IPS DF 19.7 (cell line): ENCODE measurements around the gene BMPR2.
"Not testable (repeated sequence)": the region's sequence is repeated elsewhere in the genome, so short reads cannot be mapped to it uniquely, and the experiment has no call there.

Experiments
- DNase-seq: peaks from one replicate; pipeline ENCODE4 v3.0.0-alpha.2; 2013; ENCODE audit warnings: low read depth, low spot score

The BMPR2 gene

DNA sequence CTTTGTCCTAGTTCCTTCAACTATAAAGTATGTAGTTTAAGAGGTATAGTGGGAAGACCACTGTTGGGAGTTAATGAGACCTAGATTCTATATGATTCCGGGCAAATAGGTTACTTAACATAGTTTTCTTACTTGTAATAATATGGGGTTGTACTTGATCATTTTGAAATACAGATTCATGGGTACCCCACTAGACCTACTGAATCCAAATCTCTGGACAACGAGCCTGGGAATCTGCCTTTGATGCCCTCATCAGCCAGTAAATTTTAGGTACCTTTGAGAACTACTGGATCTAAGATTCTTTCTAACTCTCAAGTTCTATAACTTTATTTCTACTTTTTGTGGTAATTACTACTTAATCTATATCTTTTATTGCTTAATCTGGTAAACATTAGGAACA lies 6.6 kb downstream of the BMPR2 start:
- no peak for DNase-seq

DNA sequence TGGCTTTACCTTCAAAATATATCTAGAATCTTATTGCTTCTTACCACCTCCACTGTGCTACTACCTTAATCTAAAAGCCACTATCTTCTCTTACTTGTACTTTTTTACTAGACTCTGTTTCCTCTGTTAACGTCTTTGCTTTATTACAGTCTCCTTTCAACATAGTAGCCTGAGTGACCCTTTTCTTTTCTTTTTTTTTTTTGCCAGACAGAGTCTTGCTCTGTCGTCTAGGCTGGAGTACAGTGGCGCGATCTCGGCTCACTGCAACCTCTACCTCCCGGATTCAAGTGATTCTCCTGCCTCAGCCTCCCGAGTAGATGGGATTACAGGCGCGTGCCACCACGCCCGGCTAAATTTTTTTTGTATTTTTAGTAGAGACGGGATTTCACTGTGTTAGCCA lies 10.4 kb downstream of the BMPR2 start:
- DNase-seq, result not testable (repeated sequence)

DNA sequence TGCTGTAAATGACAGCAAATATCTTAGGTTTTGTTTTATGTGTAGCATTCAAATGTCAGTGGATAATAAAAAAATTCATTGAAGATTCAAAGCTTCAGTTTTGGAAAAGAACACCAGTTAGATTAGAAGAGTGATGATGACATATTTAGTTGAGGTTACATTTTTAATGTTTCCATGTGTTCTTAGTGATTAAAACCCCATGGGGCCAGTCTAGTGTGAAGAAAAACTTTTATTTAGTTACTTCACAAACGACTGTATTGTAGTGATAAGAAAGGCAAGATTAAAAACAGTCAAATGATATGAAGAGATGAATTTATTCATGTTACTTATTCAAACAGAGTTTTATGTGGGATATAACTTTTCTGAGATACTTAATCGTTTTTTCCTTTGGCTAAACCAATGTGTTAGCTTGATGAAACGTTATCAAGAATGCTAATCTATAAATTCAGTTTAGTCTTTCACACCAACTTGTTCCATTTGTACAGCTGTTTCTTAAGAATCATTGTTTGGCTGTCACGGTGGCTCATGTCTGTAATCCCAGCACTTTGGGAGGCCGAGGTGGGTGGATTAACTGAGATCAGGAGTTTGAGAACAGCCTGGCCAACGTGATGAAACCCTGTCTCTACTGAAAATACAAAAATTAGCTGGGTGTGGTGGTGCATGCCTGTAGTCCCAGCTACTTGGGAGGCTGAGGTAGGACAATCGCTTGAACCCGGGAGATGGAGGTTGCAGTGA lies 11.6 kb downstream of the BMPR2 start:
- DNase-seq, result no peak

- no peak for DNase-seq
Observed at GRCh38 chr2:202400941-202401340, 24.8 kb downstream of the BMPR2 start.

DNA sequence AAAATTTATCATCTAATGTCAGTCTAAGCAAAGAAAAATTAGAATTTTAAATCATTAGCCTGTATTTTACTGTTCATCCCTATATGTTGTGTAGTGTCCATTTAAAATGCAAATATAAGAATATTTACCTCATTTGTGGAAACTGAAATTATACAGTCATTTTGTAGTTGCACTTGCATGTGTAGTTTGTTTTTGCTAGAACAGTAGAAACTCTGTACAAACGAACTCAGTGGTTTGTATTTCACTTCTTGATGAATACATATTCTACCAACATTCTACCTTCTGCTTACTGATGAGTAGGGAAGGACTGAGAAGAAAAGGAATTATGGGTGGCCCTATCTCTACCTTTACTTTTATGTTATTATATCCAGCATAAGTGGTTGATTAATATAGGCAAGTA lies 29.7 kb downstream of the BMPR2 start:
- DNase-seq, result no peak

DNA sequence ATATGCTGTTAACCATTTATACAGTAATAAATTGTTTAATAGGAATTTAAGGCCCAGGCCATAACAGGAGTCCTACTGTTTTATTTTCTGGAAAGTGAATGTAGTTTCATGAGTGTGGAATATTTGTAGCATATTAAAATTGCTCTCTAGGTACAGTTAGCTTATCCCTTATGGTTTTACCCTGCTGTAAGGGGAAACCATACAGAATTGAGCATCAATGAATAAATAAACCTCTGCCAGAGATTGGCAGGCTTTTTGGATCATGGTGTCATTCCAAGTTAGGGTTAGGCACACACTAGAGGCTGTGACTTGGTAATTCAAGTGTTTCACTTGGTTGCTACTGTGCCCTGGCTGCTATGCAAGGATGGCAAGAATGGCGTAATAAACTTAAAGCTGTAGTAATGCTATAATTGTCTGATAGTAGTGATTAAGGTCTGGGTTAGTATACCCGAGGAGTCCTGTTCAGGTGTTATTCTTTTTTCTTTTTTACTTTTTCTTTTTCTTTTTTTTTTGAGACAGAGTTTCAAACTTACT lies 30.4 kb downstream of the BMPR2 start:
- DNase-seq, result no peak

DNA sequence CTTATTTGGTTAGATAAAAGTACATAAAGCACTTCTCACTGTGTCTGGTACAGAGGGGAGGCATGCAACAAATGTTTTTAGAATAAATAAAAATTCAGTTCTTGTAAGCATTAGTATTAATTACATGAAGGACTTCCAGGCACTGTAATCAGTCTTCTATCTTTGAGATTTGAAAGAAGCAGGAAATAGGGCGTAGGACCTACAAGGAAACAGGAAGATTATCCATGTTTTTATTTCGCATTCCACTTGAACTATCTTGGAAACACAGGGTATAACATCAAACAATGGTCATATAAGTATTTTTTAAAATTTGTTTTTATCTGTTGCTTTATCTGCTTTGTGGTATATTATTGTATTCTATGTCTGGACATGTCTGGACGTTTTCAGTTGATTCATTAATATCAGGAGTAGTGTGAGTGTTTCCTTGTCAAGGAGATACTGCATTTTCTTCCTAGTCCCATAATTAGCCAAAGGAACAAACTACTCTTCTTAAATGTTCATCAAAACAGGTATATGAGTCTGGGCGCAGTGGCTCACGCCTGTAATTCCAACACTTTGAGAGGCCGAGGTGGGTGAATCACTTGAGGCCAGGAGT lies 32.5 kb downstream of the BMPR2 start:
- DNase-seq, result no peak

DNA sequence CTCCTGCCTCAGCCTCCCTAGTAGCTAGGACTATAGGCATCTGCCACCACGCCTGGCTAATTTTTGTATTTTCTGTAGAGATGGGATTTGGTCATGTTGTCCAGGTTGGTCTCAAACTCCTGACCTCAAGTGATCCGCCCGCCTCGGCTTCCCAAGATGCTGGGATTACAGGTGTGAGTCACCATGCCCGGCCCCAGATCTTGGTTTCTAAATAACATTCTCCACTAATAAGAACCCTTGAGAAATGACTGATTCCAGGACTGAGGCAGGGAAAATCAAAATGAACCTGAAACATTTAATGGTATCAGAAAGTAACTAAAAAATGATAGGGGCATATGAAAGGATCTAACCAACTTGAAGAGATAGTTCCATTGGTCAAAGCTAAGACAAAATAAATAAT lies 34.0 kb downstream of the BMPR2 start:
- no peak for DNase-seq

DNA sequence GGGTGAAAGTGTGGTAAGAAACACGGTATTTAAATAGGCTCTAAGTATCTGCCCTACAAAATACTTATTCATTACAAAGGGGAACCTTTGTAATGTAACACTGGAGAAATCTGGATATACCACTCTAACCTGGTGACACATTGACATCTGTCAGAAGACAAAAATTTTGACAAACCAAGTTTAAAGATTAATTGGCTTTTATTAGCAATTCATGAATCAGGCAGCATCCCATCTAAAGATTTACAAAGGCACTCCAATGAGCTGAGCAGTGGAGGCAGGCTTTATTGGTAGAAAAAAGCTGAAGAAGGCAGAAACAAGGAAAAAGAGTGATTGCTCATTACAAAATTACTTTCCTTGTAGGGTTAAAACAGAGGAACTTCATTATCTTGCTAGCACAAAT lies 35.0 kb downstream of the BMPR2 start:
- DNase-seq, result no peak

- no peak for DNase-seq
Observed at GRCh38 chr2:202418027-202418426, 41.9 kb downstream of the BMPR2 start.

- peak; percentile 2 for DNase-seq
Observed at GRCh38 chr2:202418511-202418910, 42.4 kb downstream of the BMPR2 start.

- DNase-seq, result no peak
Observed at GRCh38 chr2:202423139-202423538, 47.0 kb downstream of the BMPR2 start.

DNA sequence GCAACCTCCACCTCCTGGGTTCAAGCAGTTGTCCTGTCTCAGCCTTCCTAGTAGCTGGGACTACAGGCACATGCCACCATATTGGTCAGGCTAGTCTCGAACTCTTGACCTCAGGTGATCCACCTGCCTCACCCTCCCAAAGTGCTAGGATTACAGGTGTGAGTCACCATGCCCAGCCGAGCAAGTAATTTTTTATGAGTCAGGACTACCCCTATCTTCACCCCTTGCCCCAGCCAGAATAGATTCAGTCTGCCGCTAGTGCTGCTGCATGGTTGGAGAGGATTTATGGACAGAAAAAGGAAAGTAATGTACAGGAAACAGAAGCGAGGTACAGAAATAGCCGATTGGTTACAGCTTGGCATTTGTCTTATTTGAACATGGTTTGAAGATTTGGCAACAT lies 48.9 kb downstream of the BMPR2 start:
- DNase-seq, result no peak

DNA sequence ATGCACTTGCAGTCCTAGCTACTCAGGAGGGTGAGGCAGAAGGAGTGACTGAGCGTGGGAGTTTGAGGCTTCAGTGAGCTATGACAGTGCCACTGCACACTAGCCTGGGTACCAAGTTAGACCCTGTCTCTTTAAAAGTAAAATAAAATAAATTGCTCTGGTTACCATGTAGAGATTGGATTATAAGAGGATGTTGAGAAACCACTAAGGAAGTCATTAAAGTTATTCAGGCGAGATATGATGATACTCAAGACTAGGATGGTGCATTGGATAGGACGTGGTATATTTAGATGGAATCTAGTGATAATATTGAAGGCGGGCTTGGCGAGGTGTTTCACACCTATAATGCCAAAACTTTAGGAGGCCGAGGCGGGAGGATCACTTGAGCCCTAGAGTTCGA lies 50.6 kb downstream of the BMPR2 start:
- no peak for DNase-seq

DNA sequence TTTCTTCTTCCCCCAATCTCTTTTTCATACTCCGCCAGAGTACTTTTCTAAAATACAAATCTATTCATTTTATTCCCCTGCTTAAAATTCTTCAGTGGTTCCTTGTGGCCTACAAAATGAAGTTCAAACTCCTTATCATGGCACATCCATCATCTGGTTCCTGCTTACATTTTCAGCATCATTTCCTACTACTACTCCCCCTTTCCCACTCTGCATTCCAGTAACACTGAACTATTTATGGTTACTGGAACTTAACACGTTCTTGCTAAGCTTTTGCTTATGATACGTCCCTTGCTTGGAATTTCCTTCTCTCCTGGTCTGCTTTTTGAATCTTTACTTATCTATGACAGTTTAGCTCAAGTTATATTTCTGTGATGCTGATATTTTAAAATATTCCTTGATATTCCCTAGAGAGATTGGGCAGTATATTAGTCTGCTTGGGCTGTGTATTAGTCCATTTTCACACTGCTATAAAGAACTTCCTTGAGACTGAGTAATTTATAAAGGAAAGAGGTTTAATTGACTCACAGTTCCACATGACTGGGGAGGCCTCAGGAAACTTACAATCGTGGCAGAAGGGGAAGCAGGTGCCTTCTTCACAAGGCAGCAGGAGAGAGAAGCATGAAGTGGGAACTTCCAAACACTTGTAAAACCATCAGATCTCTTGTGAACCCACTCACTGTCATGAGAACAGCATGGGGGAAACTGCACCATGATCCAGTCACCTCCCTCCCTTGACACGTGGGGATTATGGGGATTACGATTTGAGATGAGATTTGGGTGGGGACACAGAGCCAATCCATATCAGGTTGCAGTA lies 53.2 kb downstream of the BMPR2 start:
- DNase-seq, result no peak

DNA sequence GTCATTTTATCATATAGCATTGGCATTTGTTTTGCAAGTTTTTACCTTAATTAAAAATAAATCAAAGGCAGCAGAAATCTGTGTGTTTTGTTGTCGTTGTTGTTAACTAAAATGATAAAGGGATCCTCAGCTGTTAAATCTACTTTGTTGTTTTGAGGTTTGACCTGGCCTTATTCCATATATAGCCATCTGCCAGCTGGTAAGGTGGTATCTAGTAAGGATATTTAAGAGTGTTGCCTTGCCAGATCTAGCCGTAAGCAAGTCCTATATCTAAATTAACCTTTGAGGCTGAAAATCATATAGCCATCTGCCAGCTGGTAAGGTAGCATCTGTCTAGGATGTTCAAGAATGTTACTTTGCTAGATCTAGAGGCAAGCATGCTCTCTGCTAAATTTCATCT lies 56.6 kb downstream of the BMPR2 start:
- DNase-seq, result no peak

GRCh38 chr2:202434472-202434871 lies 58.3 kb downstream of the BMPR2 start:
- DNase-seq, result no peak

DNA sequence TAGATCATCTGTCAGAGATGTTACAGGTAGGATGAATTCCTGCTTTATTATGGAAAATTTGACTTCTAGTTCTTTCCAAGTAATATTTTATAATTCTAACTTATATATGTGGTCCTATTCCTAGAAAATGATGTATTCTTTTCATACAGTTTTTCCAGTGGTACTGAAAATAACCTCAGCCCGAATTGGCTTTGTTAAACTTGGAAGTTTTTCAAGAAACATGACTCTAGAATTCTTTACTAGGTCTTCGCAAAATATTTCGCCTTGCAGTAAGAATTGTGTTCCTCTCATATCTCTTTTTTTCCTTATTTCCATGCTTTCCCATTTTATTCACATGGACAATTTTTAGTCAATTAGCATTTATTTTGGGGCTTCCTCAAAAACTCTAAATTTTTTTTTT lies 60.5 kb downstream of the BMPR2 start:
- DNase-seq, result no peak

DNA sequence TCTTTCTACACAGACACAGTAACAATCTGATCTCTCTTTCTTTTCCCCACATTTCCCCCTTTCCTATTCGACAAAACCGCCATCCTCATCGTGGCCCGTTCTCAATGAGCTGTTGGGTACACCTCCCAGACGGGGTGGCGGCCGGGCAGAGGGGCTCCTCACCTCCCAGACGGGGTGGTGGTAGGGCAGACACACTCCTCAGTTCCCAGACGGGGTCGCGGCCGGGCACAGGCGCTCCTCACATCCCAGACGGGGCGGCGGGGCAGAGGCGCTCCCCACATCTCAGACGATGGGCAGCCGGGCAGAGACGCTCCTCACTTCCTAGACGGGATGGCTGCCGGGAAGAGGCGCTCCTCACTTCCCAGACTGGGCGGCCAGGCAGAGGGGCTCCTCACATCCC lies 64.0 kb downstream of the BMPR2 start:
- not testable (repeated sequence) for DNase-seq

DNA sequence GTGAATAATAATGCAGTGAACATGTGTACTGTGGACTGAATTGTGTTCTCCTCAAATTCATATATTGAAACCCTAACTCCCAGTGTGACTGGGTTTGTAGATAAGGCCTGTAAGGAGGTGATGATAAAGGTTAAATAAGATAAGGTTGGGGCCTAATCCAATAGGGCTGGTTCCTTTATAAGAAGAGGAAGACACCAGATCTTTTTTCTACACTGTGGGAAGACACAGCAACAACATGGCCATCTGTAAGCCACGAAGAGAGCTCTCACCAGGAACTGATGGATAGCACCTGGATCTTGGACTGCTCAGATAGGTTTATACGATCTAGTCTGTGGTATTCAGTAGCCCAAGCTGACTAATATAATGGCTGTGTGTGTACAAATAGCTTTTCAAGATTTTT lies 66.8 kb downstream of the BMPR2 start:
- no peak for DNase-seq

GRCh38 chr2:202444000-202444399 lies 67.9 kb downstream of the BMPR2 start:
- DNase-seq, result no peak

DNA sequence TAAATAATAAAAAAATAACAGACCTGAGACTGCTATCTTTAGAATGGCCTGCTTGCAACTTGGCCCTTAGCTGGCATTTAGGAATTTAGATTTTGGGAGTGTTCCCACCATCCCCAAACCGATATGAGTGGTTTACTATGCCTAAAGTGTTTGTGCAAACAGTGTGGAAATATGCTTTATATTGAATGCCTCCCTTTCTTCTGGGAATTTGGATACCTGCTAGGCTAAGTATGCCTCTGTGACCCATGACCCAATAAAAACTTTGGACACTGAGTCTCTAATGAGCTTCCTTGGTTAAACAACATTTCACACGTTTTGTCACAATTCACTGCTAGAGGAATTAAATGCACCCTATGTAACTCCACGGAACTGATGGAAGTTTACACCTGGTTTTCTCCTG lies 73.2 kb downstream of the BMPR2 start:
- DNase-seq, result no peak

- no peak for DNase-seq
Observed at GRCh38 chr2:202450785-202451184, 74.7 kb downstream of the BMPR2 start.
